HepG2 (cell line): ENCODE measurements around the gene PLPP7. TPM values are rescaled to one million over a fixed set of nuclear protein-coding genes. Genes with fewer than 3 reads are reported as not detected.
A peak's percentile ranks its signal among the peaks of the same experiment; 100 is the strongest.

Experiments
- ATAC-seq: fragments of 200-7000 bp; cut with Tn5 transposase; 3 replicates; pipeline ENCODE4 v1.9.1; 2020; ENCODE audit warnings: mild to moderate bottlenecking, moderate library complexity
- BruUV-seq: library from RNA; stranded (reverse); fragments of 400-500 nt; replicated peaks from 2 replicates; lab custom pipeline; 2021; lab: Mats Ljungman, UMichigan
- CTCF ChIA-PET: fragments of 300-600 bp; formaldehyde crosslinking; extraction: SDS; loops from one replicate; lab custom pipeline; 2021; ENCODE audit warnings: low total read pairs, inconsistent platforms, low intra/inter-chr PET ratio; lab: Yijun Ruan, JAX
- POLR2A ChIA-PET: fragments of 350-600 bp; sonication (Branson Sonifier 250); formaldehyde crosslinking; loops from one replicate; lab custom pipeline; 2020; ENCODE audit warnings: antibody characterized with exemption, inconsistent platforms; lab: Yijun Ruan, JAX
- DNase-seq: peaks from one replicate; pipeline ENCODE4 v3.0.0-alpha.2; 2015; ENCODE audit warnings: low spot score
- FAIRE-seq: peaks from 3 replicates; lab custom pipeline; 2011; peaks lifted over from hg19 to GRCh38; lab: Jason Lieb, UNC
- H2AFZ ChIP-seq: one replicate; pipeline ENCODE4 v1.6.1; 2011; ENCODE audit warnings: low read length, inconsistent platforms
- H3K27ac ChIP-seq: fragments of 300-600 bp; 3 replicates; pipeline ENCODE4 v1.8.0; 2011; ENCODE audit warnings: mixed run types, mild to moderate bottlenecking, mixed read lengths, low read length, inconsistent platforms; ENCODE audit not compliant: insufficient read depth; ENCODE audit errors: extremely low read length
- H3K27me3 ChIP-seq, 2 experiments: fragments of 200-600 bp in 1 of 2; 2 replicates in 1 of 2; 3 replicates in 1 of 2; pipeline versions ENCODE4 v1.6.0 to v1.8.0; 2011; ENCODE audit warnings: low read length in 2 of 2, mild to moderate bottlenecking in 2 of 2, moderate library complexity in 2 of 2, inconsistent platforms in 1 of 2; ENCODE audit not compliant: insufficient read depth in 2 of 2, control insufficient read depth in 1 of 2
- H3K36me3 ChIP-seq, 2 experiments: fragments of 200-600 bp in 1 of 2; replicated peaks in 1 of 2; 2 replicates in 1 of 2; 3 replicates in 1 of 2; pipeline versions ENCODE4 v1.5.1 to v1.8.0; 2011; ENCODE audit warnings: low read length in 2 of 2, inconsistent platforms in 1 of 2; ENCODE audit not compliant: insufficient read depth in 2 of 2, control insufficient read depth in 1 of 2
- H3K4me1 ChIP-seq: 2 replicates; pipeline ENCODE4 v1.5.1; 2012; ENCODE audit warnings: low read length, inconsistent platforms; ENCODE audit not compliant: insufficient read depth
- H3K4me2 ChIP-seq: 2 replicates; pipeline ENCODE4 v1.6.0; 2011; ENCODE audit warnings: low read depth, low read length, inconsistent platforms
- H3K4me3 ChIP-seq, 3 experiments: fragments of 200-600 bp in 1 of 3; sonication (generic), shearing (Covaris generic) in 1 of 3; replicated peaks in 1 of 3; 2 replicates each; pipeline ENCODE4 v1.5.1; 2011 to 2016; ENCODE audit warnings: low read length in 3 of 3, inconsistent platforms in 2 of 3, low read depth in 2 of 3, mild to moderate bottlenecking in 2 of 3, control low read depth in 1 of 3, mixed read lengths in 1 of 3; ENCODE audit not compliant: insufficient read depth in 1 of 3
- H3K79me2 ChIP-seq: one replicate; pipeline ENCODE4 v1.6.1; 2011; ENCODE audit warnings: low read length, inconsistent platforms; ENCODE audit not compliant: insufficient read depth
- H3K9ac ChIP-seq: 2 replicates; pipeline ENCODE4 v1.6.0; 2011; ENCODE audit warnings: mild to moderate bottlenecking, low read depth, low read length, inconsistent platforms; ENCODE audit not compliant: insufficient read depth
- H3K9me3 ChIP-seq: 2 replicates; pipeline ENCODE4 v1.5.1; 2012; ENCODE audit warnings: mild to moderate bottlenecking, low read length
- H4K20me1 ChIP-seq: 2 replicates; pipeline ENCODE4 v1.6.0; 2011; ENCODE audit warnings: inconsistent platforms, mild to moderate bottlenecking, low read length, moderate library complexity; ENCODE audit not compliant: insufficient read depth
- PRDM10 ChIP-seq: sonication (generic); formaldehyde crosslinking; IDR thresholded peaks from 2 replicates; pipeline ENCODE4 v1.4.0; 2020; ENCODE audit warnings: low read depth, missing genetic modification reagents
- SALL2 ChIP-seq: sonication (generic); formaldehyde crosslinking; IDR thresholded peaks from 2 replicates; pipeline ENCODE4 v1.8.1; 2023; ENCODE audit warnings: mild to moderate bottlenecking, missing genetic modification reagents, inconsistent platforms
- SNAPC2 ChIP-seq: sonication (generic); formaldehyde crosslinking; IDR thresholded peaks from 2 replicates; pipeline ENCODE4 v1.8.1; 2022; ENCODE audit warnings: mild to moderate bottlenecking, missing genetic modification reagents
- SPEN ChIP-seq: sonication (generic); formaldehyde crosslinking; IDR thresholded peaks from 2 replicates; pipeline ENCODE4 v1.5.1; 2020; ENCODE audit warnings: low read depth, mild to moderate bottlenecking, missing genetic modification reagents
- ZBTB40 ChIP-seq, 2 experiments: fragments of 450-650 bp in 1 of 2; sonication (generic) in 1 of 2; formaldehyde crosslinking in 1 of 2; IDR thresholded peaks; 2 replicates each; pipeline versions ENCODE4 v1.6.1 to v1.8.0; 2016 to 2022; ENCODE audit warnings: antibody characterized with exemption in 1 of 2, mild to moderate bottlenecking in 1 of 2, missing genetic modification reagents in 1 of 2
- ZNF547 ChIP-seq: sonication (generic); formaldehyde crosslinking; IDR thresholded peaks from 2 replicates; pipeline ENCODE4 v1.5.1; 2020; ENCODE audit warnings: mild to moderate bottlenecking, missing genetic modification reagents
- WGBS: methylation state at CpG from one replicate; pipeline ENCODE4 v1.1.6; 2017; ENCODE audit warnings: low lambda C conversion rate; 5-methylcytosine and 5-hydroxymethylcytosine counted together
- in situ Hi-C: cut with HindIII; loops from 2 replicates; pipeline ENCODE4 v1.10.0; 2017; ENCODE audit warnings: low pct_unique_long_range_greater_than_20kb; ENCODE audit not compliant: extremely low pct_ligation_motif_present
- intact Hi-C: fragments of 100-400 bp; cut with micrococcal nuclease; formaldehyde crosslinking; loops from one replicate; pipeline ENCODE4 v1.10.0; 2022; ENCODE audit not compliant: unreplicated experiment
- polyA plus RNA-seq, 8 experiments: library from polyadenylated mRNA; depleted of rRNA in 3 of 8; stranded (reverse) in 7 of 8; unstranded in 1 of 8; fragments of >200 nt; fragmentation: Illumina TruSeq in 4 of 8; extraction: Trizol in 4 of 8; gene quantifications; 2 replicates each; pipeline versions ENCODE4 v1.2.1 to v1.2.3, GENCODE V29; 2011 to 2016; ENCODE audit warnings: low read depth in 4 of 8, missing spikeins in 1 of 8, mixed read lengths in 1 of 8; ENCODE audit not compliant: insufficient read depth in 1 of 8
- total RNA-seq, 5 experiments: library from RNA; depleted of rRNA; stranded (reverse); fragments of >200 nt; fragmentation: Illumina TruSeq; extraction: Trizol; gene quantifications; 2 replicates each; pipeline ENCODE4 v1.2.3, GENCODE V29; 2016; ENCODE audit warnings: low read depth in 1 of 5

PLPP7 gene
- total and polyA plus RNA-seq, 2 of the 13 experiments (the other 11 are each of a cell fraction or from before 2014, with no cell fraction given) = 0.33 to 1.2 TPM

- no peak for TF ChIP-seq PRDM10
Measured at GRCh38 chr9:131273856-131274673, 15.5 kb upstream of the PLPP7 start (continued).

- intact Hi-C loops = loop anchor here (5.0 to 10.0 kb wide), 2 partner anchors 50 to 98 kb away; no protein-coding TSS in a partner anchor
- peaks cover 17 to 57% of the 10 kb centered on the region in 2 experiments for H3K27me3 ChIP-seq
- ATAC-seq (peak; percentile 64), DNase-seq (no peak), FAIRE-seq (no peak)
- H3K9ac ChIP-seq = peak overlapping the region; percentile 53
- H3K4me3 ChIP-seq = peak overlapping the region; percentile 26 to 68 (median 42)
- H3K36me3 ChIP-seq = no peaks in the 10 kb centered on the region
- H2AFZ ChIP-seq = peak overlapping the region; percentile 63
- peak overlapping the region; percentile 86 for H3K4me2 ChIP-seq
- no peaks in the 10 kb centered on the region for H3K79me2 ChIP-seq
- H4K20me1 ChIP-seq = no peaks in the 10 kb centered on the region
- CTCF ChIA-PET = no interaction called here
- in situ Hi-C loops = no loop called here
- POLR2A ChIA-PET = no interaction called here
- peaks cover 59% of the 10 kb centered on the region for H3K4me1 ChIP-seq
- no peak overlapping the region for H3K27ac ChIP-seq
- no TSS peak for BruUV-seq
- 16% methylated on average over 10 of the region's 18 CpGs for WGBS
- no peaks in the 10 kb centered on the region for H3K9me3 ChIP-seq
- TF ChIP-seq ZBTB40 (IDR thresholded peaks at IDR 0.05) (no peak), ZBTB40 (CRISPR knock-in tag; IDR thresholded peaks at IDR 0.05) (no peak), ZNF547 (CRISPR knock-in tag) (no peak), SPEN (CRISPR knock-in tag) (0 out of 2 replicates have a peak, but pooled peaks have one; percentile 13), SALL2 (CRISPR knock-in tag) (no peak), SNAPC2 (CRISPR knock-in tag) (no peak)
Measured at GRCh38 chr9:131274674-131275331, 14.7 kb upstream of the PLPP7 start.
